Measurements from ENCODE around the gene ACSS1.

DNA sequence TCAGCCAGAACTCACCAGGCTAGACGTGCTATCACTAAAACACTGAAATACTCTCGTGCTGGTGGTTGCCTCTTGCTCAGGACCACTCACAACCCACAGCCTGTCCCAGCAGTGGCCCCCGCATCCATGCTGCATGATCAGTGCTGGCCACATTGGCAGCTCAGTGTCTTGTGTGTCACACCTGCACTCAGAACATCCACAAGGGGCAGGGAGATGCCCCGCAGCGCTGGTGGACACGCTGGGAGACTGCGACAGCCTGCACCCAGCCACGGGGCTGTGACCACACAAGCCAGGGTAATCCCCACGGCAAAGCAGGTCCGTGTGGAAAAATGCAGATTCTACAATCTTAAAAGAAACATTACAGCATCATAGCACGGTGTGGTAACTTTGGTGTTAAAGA is 41.5 kb downstream of the ACSS1 start:
- TF ChIP-seq, protein P1, sequence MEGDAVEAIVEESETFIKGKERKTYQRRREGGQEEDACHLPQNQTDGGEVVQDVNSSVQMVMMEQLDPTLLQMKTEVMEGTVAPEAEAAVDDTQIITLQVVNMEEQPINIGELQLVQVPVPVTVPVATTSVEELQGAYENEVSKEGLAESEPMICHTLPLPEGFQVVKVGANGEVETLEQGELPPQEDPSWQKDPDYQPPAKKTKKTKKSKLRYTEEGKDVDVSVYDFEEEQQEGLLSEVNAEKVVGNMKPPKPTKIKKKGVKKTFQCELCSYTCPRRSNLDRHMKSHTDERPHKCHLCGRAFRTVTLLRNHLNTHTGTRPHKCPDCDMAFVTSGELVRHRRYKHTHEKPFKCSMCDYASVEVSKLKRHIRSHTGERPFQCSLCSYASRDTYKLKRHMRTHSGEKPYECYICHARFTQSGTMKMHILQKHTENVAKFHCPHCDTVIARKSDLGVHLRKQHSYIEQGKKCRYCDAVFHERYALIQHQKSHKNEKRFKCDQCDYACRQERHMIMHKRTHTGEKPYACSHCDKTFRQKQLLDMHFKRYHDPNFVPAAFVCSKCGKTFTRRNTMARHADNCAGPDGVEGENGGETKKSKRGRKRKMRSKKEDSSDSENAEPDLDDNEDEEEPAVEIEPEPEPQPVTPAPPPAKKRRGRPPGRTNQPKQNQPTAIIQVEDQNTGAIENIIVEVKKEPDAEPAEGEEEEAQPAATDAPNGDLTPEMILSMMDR (IDR thresholded peaks at IDR 0.05) = no peak
- no peak for TF ChIP-seq POLR2A (IDR thresholded peaks at IDR 0.05)
